PFSK-1 (cell line): ENCODE data around the gene RERE.

Source experiments
- POLR2AphosphoS5 ChIP-seq: IDR thresholded peaks from 2 replicates; pipeline ENCODE4 v1.6.1; 2012; ENCODE audit warnings: low read depth, mild to moderate bottlenecking, control low read depth, low read length, moderate library complexity
- REST ChIP-seq, 2 experiments: IDR thresholded peaks; 2 replicates each; pipeline versions ENCODE4 v1.6.1 to v1.8.0; 2011 to 2012; ENCODE audit warnings: low read depth in 2 of 2, low read length in 2 of 2, control low read depth in 1 of 2, inconsistent platforms in 1 of 2, mild to moderate bottlenecking in 1 of 2, moderate library complexity in 1 of 2; ENCODE audit not compliant: insufficient read depth in 1 of 2
- SIN3A ChIP-seq: IDR thresholded peaks from 2 replicates; pipeline ENCODE4 v1.6.1; 2012; ENCODE audit warnings: mild to moderate bottlenecking, low read length, moderate library complexity, borderline replicate concordance; ENCODE audit not compliant: insufficient read depth
- TAF1 ChIP-seq: IDR thresholded peaks from 2 replicates; pipeline ENCODE4 v1.6.1; 2012; ENCODE audit warnings: low read length, control low read depth, borderline replicate concordance; ENCODE audit not compliant: insufficient read depth

- TF ChIP-seq SIN3A (no peak), REST (IDR thresholded peaks at IDR 0.05; ENCODE audit: insufficient read depth in 1 of 2, low read depth in 2 of 2, low read length in 2 of 2) (no peak), POLR2AphosphoS5 (no peak), TAF1 (no peak)
These were observed 471.6 kb downstream of the RERE start for GRCh38 chr1:8345621-8346415.
